ENCODE data around the gene CFAP65.

- no peak for TF ChIP-seq SIX5 (IDR thresholded peaks at IDR 0.05; ENCODE audit: borderline replicate concordance in 1 of 2, insufficient read depth in 1 of 2, low read depth in 1 of 2, low read length in 2 of 2)
- no peak for TF ChIP-seq ATF1 (CRISPR knock-in tag; IDR thresholded peaks at IDR 0.05)
- TF ChIP-seq ATF1 (tag; IDR thresholded peaks at IDR 0.05): no peak
- TF ChIP-seq CREB1 (IDR thresholded peaks at IDR 0.05): no peak
- TF ChIP-seq CREB1 (CRISPR knock-in tag; IDR thresholded peaks at IDR 0.05): no peak
- no peak for TF ChIP-seq TEAD1 (CRISPR knock-in tag; IDR thresholded peaks at IDR 0.05)
- TF ChIP-seq BRD4 (IDR thresholded peaks at IDR 0.05): no peak
- TF ChIP-seq CTCF (IDR thresholded peaks at IDR 0.05 in 2 of 3, conservative IDR thresholded peaks at IDR 0.05 in 1 of 3; ENCODE audit: insufficient read depth in 2 of 3, low read depth in 1 of 3, low read length in 3 of 3): no peak
- no peak for TF ChIP-seq ARID4B (CRISPR knock-in tag; IDR thresholded peaks at IDR 0.05)
- TF ChIP-seq PHF21A (IDR thresholded peaks at IDR 0.05; ENCODE audit: borderline replicate concordance, low read depth): no peak
- TF ChIP-seq ZNF274 (IDR thresholded peaks at IDR 0.05; ENCODE audit: borderline replicate concordance, low read depth, low read length): no peak
Observed at GRCh38 chr2:218963601-218964000, 77.7 kb downstream of the CFAP65 start.

All from K562 (cell line).